ENCODE data around the gene MPZL1. TPM values are rescaled to one million over a fixed set of nuclear protein-coding genes. Genes with fewer than 3 reads are reported as not detected.

Gene MPZL1
- total RNA-seq, 3 donors from 2014 or later = 43.5 to 86.8 (median 86.2) TPM

DNA sequence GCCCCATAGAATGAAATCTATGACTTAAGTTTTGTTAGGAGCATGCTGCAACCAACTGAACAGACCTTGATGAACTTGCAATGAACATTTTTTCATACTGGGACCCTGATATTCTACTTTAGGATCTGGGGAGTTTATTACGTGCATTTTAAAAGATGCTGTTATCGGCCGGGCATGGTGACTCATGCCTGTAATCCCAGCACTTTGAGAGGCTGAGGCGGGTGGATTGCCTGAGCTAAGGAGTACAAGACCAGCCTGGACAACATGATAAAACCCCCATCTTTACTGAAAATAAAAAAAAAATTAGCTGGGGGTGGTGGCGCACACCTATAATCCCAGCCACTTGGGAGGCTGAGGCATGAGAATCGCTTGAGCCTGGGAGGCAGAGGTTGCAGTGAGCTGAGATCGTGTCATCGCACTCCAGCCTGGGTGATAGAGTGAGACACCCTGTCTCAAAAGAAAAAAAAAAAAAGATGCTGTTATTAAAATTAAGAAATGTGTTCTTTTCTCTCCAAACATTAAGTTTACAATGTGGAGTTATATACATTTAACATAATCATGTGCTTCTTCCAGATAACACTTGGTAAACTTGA is 7.1 kb downstream of the MPZL1 start:
- Histone ChIP-seq H3K9me3 (no peaks in the 10 kb centered on the region), H3K4me1 (peaks cover 0 to 6% of the 10 kb centered on the region in 2 donors), H3K27me3 (no peaks in the 10 kb centered on the region), H3K27ac (no peak overlapping the region), H3K36me3 (no peaks in the 10 kb centered on the region), H3K4me3 (no peak overlapping the region)
- TF ChIP-seq, protein P1, sequence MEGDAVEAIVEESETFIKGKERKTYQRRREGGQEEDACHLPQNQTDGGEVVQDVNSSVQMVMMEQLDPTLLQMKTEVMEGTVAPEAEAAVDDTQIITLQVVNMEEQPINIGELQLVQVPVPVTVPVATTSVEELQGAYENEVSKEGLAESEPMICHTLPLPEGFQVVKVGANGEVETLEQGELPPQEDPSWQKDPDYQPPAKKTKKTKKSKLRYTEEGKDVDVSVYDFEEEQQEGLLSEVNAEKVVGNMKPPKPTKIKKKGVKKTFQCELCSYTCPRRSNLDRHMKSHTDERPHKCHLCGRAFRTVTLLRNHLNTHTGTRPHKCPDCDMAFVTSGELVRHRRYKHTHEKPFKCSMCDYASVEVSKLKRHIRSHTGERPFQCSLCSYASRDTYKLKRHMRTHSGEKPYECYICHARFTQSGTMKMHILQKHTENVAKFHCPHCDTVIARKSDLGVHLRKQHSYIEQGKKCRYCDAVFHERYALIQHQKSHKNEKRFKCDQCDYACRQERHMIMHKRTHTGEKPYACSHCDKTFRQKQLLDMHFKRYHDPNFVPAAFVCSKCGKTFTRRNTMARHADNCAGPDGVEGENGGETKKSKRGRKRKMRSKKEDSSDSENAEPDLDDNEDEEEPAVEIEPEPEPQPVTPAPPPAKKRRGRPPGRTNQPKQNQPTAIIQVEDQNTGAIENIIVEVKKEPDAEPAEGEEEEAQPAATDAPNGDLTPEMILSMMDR (IDR thresholded peaks at IDR 0.05) = no peak
- TF ChIP-seq POLR2A (IDR thresholded peaks at IDR 0.05) = no peak
- TF ChIP-seq POLR2AphosphoS5 (IDR thresholded peaks at IDR 0.05) = no peak
- intact Hi-C loops (cut with DNase I; ENCODE audit: low total_unique reads) = loop anchor here (10.0 kb wide), 1 partner anchor 76 kb away; no protein-coding TSS in a partner anchor
- DNase-seq (ENCODE audit: low spot score in 2 of 2) = no peak

DNA sequence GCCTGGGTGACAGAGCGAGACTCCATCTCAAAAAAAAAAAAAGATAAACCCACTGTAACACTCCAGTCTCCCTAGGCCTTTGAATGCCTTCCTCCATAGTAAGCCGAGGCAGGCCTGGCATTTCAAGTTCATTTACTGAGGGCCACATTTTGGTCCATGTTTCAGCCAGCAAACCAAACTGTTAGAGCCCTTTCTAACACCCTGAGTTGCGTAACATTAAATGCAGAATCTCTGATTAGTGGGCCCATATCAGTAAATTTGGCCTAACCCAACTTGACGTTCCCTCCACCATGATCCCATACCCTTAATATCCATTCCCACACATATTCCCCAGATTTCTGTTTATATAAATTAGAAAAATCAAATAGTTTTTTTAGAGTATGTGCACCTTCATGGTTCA is 12.4 kb downstream of the MPZL1 start:
- no peaks in the 10 kb centered on the region for H3K4me1 ChIP-seq
- H3K9me3 ChIP-seq = no peaks in the 10 kb centered on the region
- intact Hi-C loops (cut with DNase I; ENCODE audit: low total_unique reads) = no loop called here
- no peak overlapping the region for H3K27ac ChIP-seq
- no peak for DNase-seq (ENCODE audit: low spot score in 2 of 2)
- H3K4me3 ChIP-seq = no peak overlapping the region
- H3K36me3 ChIP-seq = no peaks in the 10 kb centered on the region
- TF ChIP-seq, protein P1 (IDR thresholded peaks at IDR 0.05) = no peak
- TF ChIP-seq POLR2A (IDR thresholded peaks at IDR 0.05) = no peak
- TF ChIP-seq POLR2AphosphoS5 (IDR thresholded peaks at IDR 0.05) = no peak
- no peaks in the 10 kb centered on the region for H3K27me3 ChIP-seq

DNA sequence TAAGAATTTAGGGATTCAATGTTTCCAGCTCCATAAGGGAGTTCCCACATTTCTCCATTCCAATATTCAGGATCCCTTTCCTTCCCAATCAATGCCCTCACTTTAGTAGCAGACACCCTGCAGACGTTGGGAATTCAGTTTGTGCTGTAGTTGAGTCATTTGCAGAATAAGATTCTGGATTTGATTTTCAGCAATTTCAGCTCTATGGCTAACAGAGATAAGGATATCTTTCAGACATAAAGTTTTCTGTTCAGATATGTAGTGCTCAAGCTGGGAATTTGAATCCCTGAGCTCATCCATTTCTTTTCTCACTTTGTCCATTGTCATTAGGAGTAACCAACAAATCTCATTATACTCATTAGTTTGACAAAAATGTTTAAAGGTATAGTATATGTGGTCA is 13.1 kb downstream of the MPZL1 start:
- TF ChIP-seq POLR2A (IDR thresholded peaks at IDR 0.05) (no peak), POLR2AphosphoS5 (IDR thresholded peaks at IDR 0.05) (no peak)
- TF ChIP-seq, protein P1 (IDR thresholded peaks at IDR 0.05) = no peak
- no peak overlapping the region for H3K27ac ChIP-seq
- no peak for DNase-seq (ENCODE audit: low spot score in 2 of 2)

DNA sequence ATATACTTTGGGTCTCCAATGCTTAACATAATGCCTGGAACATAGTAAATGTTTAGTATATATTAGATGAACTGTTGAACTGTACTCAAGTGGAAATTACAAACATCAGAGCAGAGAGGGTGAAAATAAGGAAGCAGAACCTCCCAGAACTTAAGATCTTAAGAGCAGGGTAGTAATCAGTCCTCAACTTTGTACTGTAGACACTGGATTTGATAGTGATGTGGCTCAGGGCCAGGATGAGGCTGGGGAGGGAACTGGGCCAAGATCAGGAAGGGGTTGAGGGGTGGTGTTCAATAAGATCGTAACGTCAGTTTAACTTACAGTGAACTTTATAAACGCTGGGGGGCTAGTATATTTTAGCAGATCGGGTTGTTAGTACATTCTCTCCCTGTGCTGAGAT is 15.4 kb downstream of the MPZL1 start:
- H3K4me1 ChIP-seq = no peaks in the 10 kb centered on the region
- no peak for DNase-seq (ENCODE audit: low spot score in 2 of 2)
- H3K27me3 ChIP-seq = no peaks in the 10 kb centered on the region
- no peaks in the 10 kb centered on the region for H3K36me3 ChIP-seq
- intact Hi-C loops (cut with DNase I; ENCODE audit: low total_unique reads) = no loop called here
- H3K9me3 ChIP-seq = no peaks in the 10 kb centered on the region
- TF ChIP-seq POLR2A (IDR thresholded peaks at IDR 0.05) (no peak), POLR2AphosphoS5 (IDR thresholded peaks at IDR 0.05) (no peak)
- TF ChIP-seq, protein P1 (IDR thresholded peaks at IDR 0.05) = no peak
- no peak overlapping the region for H3K27ac ChIP-seq
- H3K4me3 ChIP-seq = no peak overlapping the region

More for the DNA sequence above, 13.1 kb downstream of the MPZL1 start:
- no peaks in the 10 kb centered on the region for H3K36me3 ChIP-seq
- no peaks in the 10 kb centered on the region for H3K4me1 ChIP-seq
- intact Hi-C loops (cut with DNase I; ENCODE audit: low total_unique reads) = no loop called here
- no peak overlapping the region for H3K4me3 ChIP-seq
- H3K27me3 ChIP-seq = no peaks in the 10 kb centered on the region
- no peaks in the 10 kb centered on the region for H3K9me3 ChIP-seq

DNA sequence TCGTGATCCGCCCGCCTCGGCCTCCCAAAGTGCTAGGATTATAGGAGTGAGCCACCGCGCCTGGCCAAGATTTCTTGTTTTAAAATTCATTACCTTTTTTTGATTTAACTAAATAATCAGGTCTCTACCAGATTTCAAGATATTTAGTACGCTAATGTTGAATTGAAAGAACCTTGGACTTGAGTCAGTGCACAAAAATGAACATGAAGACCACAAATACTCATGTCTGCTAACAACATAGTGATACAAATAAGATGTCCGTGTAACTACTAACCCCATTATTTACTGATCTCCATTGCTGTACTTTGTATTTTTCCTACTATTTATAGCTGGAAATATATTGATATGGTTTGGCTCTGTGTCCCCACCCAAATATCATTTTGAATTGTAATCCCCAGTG is 16.4 kb downstream of the MPZL1 start:
- Histone ChIP-seq H3K36me3 (no peaks in the 10 kb centered on the region), H3K4me3 (no peak overlapping the region), H3K9me3 (no peaks in the 10 kb centered on the region), H3K4me1 (no peaks in the 10 kb centered on the region), H3K27me3 (no peaks in the 10 kb centered on the region), H3K27ac (no peak overlapping the region)
- TF ChIP-seq, protein P1 (IDR thresholded peaks at IDR 0.05) = no peak
- TF ChIP-seq POLR2AphosphoS5 (IDR thresholded peaks at IDR 0.05) = no peak
- TF ChIP-seq POLR2A (IDR thresholded peaks at IDR 0.05) = no peak
- intact Hi-C loops (cut with DNase I; ENCODE audit: low total_unique reads) = no loop called here
- DNase-seq (ENCODE audit: low spot score in 2 of 2) = no peak

Data from breast epithelium (tissue), 4 donors.